Measurements from ENCODE around the gene TAC3. TPM values are rescaled to one million over a fixed set of nuclear protein-coding genes. Genes with fewer than 3 reads are reported as not detected.

TAC3 gene
- total and polyA plus RNA-seq, 2 of the 8 experiments (the other 6 are each of a cell fraction or from before 2014, with no cell fraction given): 9.7 to 45.3 TPM

- Histone ChIP-seq H3K56ac (replicated peaks; ENCODE audit: insufficient read length, low read depth, low read length) (no peak overlapping the region), H4K5ac (ENCODE audit: insufficient read length, low read depth, low read length) (no peak overlapping the region), H2BK20ac (ENCODE audit: low read length) (no peak overlapping the region), H4K91ac (replicated peaks; ENCODE audit: insufficient read length, low read length) (no peak overlapping the region), H3K27ac (ENCODE audit: low read depth, low read length) (no peak overlapping the region), H2BK5ac (ENCODE audit: low read depth, low read length) (no peak overlapping the region), H3K79me1 (ENCODE audit: low read depth, low read length) (peaks cover 3% of the 10 kb centered on the region), H4K8ac (ENCODE audit: extremely low read depth, insufficient read depth, low read length) (no peak overlapping the region), H3K23me2 (ENCODE audit: low read depth, low read length) (no peaks in the 10 kb centered on the region), H2BK120ac (replicated peaks; ENCODE audit: low read depth, low read length) (no peak overlapping the region), H3K23ac (ENCODE audit: insufficient read length) (no peak overlapping the region), H3K14ac (ENCODE audit: insufficient read length) (no peak overlapping the region), H2AK5ac (ENCODE audit: low read depth, low read length) (no peak overlapping the region), H2AFZ (ENCODE audit: low read length) (no peak overlapping the region), H3K4me1 (replicated peaks in 1 of 4; ENCODE audit: control insufficient read depth in 3 of 4, insufficient read depth in 4 of 4, low read length in 3 of 4) (no peaks in the 10 kb centered on the region; a peak in 1 of 7 replicates), H3K4me3 (ENCODE audit: extremely low read depth in 1 of 4, insufficient read depth in 2 of 4, low read depth in 3 of 4, low read length in 4 of 4) (no peak overlapping the region), H4K20me1 (replicated peaks in 1 of 2; ENCODE audit: control insufficient read depth in 1 of 2, insufficient read depth in 2 of 2, low read length in 2 of 2) (peaks cover 0 to 6% of the 10 kb centered on the region in 2 experiments), H3K36me3 (ENCODE audit: control insufficient read depth in 2 of 4, insufficient read depth in 4 of 4, low read length in 3 of 4) (peaks cover 6 to 13% (median 8%) of the 10 kb centered on the region in 4 experiments; a peak in 7 of 8 replicates), H3K27me3 (replicated peaks in 1 of 4; ENCODE audit: control insufficient read depth in 3 of 4, extremely low read depth in 1 of 4, insufficient read depth in 3 of 4, low read length in 3 of 4) (no peaks in the 10 kb centered on the region), H3K79me2 (ENCODE audit: control insufficient read depth in 1 of 2, insufficient read depth in 2 of 2, low read length in 2 of 2) (peaks cover 0 to 25% of the 10 kb centered on the region in 2 experiments; a peak in 2 of 4 replicates), H3K9me3 (ENCODE audit: insufficient read depth in 2 of 2, low read depth in 1 of 2, low read length in 1 of 2) (no peaks in the 10 kb centered on the region), H3K4ac (replicated peaks; ENCODE audit: insufficient read length, low read depth, low read length) (no peak overlapping the region), H3K18ac (ENCODE audit: extremely low read depth, low read length) (no peak overlapping the region), H2BK15ac (ENCODE audit: low read length) (no peak overlapping the region), H3K4me2 (ENCODE audit: insufficient read depth in 1 of 2, low read depth in 2 of 2, low read length in 2 of 2) (no peak overlapping the region), H2BK12ac (ENCODE audit: low read depth, low read length) (no peak overlapping the region), H3K9ac (replicated peaks in 1 of 4; ENCODE audit: extremely low read depth in 1 of 4, low read depth in 3 of 4, low read length in 3 of 4) (no peak overlapping the region)
- POLR2A ChIA-PET (ENCODE audit: partially characterized antibody): interaction anchor here (1.8 kb wide), 1 partner anchor 9 kb away, joined by 9 read pairs; the partner anchor contains the start of gene ZBTB39
- FAIRE-seq: no peak
- DNase-seq (ENCODE audit: low read depth in 1 of 2, low spot score in 2 of 2): no peak
- CTCF ChIA-PET (ENCODE audit: partially characterized antibody): interaction anchor here (1.1 to 10.6 kb wide), 8 partner anchors 9 to 242 kb away, joined by 4 to 187 read pairs (median 5); partner anchors contain the start of genes HSD17B6 and STAT6
- 98% methylated on average over 11 of the region's 11 CpGs; no CpG with 5 or more reads in 1 of the 2 experiments for WGBS, 2 experiments (ENCODE audit: extremely low coverage in 1 of 2, insufficient coverage in 1 of 2, insufficient read length in 1 of 2, insufficient replicate concordance in 2 of 2, low coverage in 1 of 2, low lambda C conversion rate in 2 of 2, missing lambda C conversion rate in 1 of 2)
- TF ChIP-seq SIN3A (conservative IDR thresholded peaks at IDR 0.05 in 1 of 2, IDR thresholded peaks at IDR 0.05 in 1 of 2; ENCODE audit: low read depth in 1 of 2, low read length in 2 of 2): no peak
- no peak for TF ChIP-seq POLR2AphosphoS5 (IDR thresholded peaks at IDR 0.05; ENCODE audit: low read depth, low read length)
- TF ChIP-seq CREB1 (IDR thresholded peaks at IDR 0.05): no peak
- no peak for TF ChIP-seq KDM5A (IDR thresholded peaks at IDR 0.05; ENCODE audit: low read length)
- TF ChIP-seq TCF12 (IDR thresholded peaks at IDR 0.05; ENCODE audit: low read depth, low read length): no peak
- no peak for TF ChIP-seq CTCF (IDR thresholded peaks at IDR 0.05; ENCODE audit: control extremely low read depth in 1 of 3, insufficient read depth in 1 of 3, low read depth in 1 of 3, low read length in 3 of 3)
- no peak for TF ChIP-seq HDAC2 (IDR thresholded peaks at IDR 0.05; ENCODE audit: borderline replicate concordance in 1 of 2, low read depth in 2 of 2, low read length in 2 of 2)
- TF ChIP-seq CHD1 (IDR thresholded peaks at IDR 0.05; ENCODE audit: low read depth, low read length): no peak
These were observed 20.3 kb downstream of the TAC3 start for GRCh38 chr12:56995930-56996496.

Data from H1 (cell line).